HCT116 (cell line): ENCODE results near the gene TTC38. TPM values are rescaled to one million over a fixed set of nuclear protein-coding genes. Genes with fewer than 3 reads are reported as not detected.

ENCODE experiments used
- ATAC-seq: fragments of 200-7000 bp; cut with Tn5 transposase; 2 replicates; pipeline ENCODE4 v1.9.1; 2020; ENCODE audit warnings: mild to moderate bottlenecking, moderate library complexity
- BruUV-seq: library from RNA; stranded (reverse); fragments of 400-500 nt; replicated peaks from 2 replicates; lab custom pipeline; 2021; lab: Mats Ljungman, UMichigan
- CTCF ChIA-PET: fragments of 300-600 bp; sonication (Branson Sonifier 250); formaldehyde crosslinking; loops from one replicate; lab custom pipeline; 2021; ENCODE audit warnings: antibody characterized with exemption; lab: Charles Lee
- POLR2A ChIA-PET: fragments of 300-600, 350-600 bp; sonication (Branson Sonifier 250); formaldehyde crosslinking; loops from one replicate; lab custom pipeline; 2021; ENCODE audit warnings: antibody characterized with exemption; lab: Charles Lee
- RAD21 ChIA-PET, 2 experiments: fragments of 300-600 bp; sonication (Branson Sonifier 250); formaldehyde crosslinking; loops; one replicate each; lab custom pipeline; 2023; ENCODE audit warnings: low total read pairs in 2 of 2; ENCODE audit not compliant: uncharacterized antibody in 2 of 2, unreplicated experiment in 2 of 2, low non-redundant PET in 1 of 2; lab: Charles Lee
- DNase-seq: peaks from one replicate; pipeline ENCODE4 v3.0.0-alpha.2; 2010; ENCODE audit warnings: low read depth, low spot score
- H2AFZ ChIP-seq: fragments of 200-600 bp; shearing (Covaris generic), sonication (generic); 2 replicates; pipeline ENCODE4 v1.6.1; 2017; ENCODE audit warnings: low read depth, mixed run types, mixed read lengths, antibody characterized with exemption, low read length; ENCODE audit not compliant: poor library complexity, severe bottlenecking
- H3K27ac ChIP-seq: 2 replicates; pipeline ENCODE4 v1.5.1; 2012; ENCODE audit warnings: low read depth, low read length
- H3K27me3 ChIP-seq: fragments of 200-600 bp; sonication (generic); 2 replicates; pipeline ENCODE4 v1.6.1; 2016; ENCODE audit warnings: mixed run types, low read length, mixed read lengths; ENCODE audit not compliant: insufficient read depth
- H3K36me3 ChIP-seq, 2 experiments: fragments of 200-500 bp in 1 of 2; fragments of 200-600 bp in 1 of 2; sonication (Bioruptor generic) in 1 of 2; sonication (generic) in 1 of 2; 2 replicates each; pipeline versions ENCODE4 v1.5.1 to v1.6.1; 2014 to 2016; ENCODE audit warnings: low read length in 2 of 2, inconsistent platforms in 1 of 2, mixed read lengths in 1 of 2, mixed run types in 1 of 2; ENCODE audit not compliant: insufficient read depth in 2 of 2, control insufficient read depth in 1 of 2
- H3K4me1 ChIP-seq, 2 experiments: fragments of 200-600 bp in 1 of 2; sonication (generic) in 1 of 2; 2 replicates each; pipeline versions ENCODE4 v1.5.1 to v1.6.1; 2012 to 2017; ENCODE audit warnings: low read length in 2 of 2, inconsistent platforms in 1 of 2, mild to moderate bottlenecking in 1 of 2, mixed read lengths in 1 of 2, mixed run types in 1 of 2, moderate library complexity in 1 of 2; ENCODE audit not compliant: insufficient read depth in 2 of 2, control insufficient read depth in 1 of 2
- H3K4me2 ChIP-seq: fragments of 200-600 bp; sonication (generic); 2 replicates; pipeline ENCODE4 v1.6.1; 2017; ENCODE audit warnings: mixed run types, low read length, mixed read lengths
- H3K4me3 ChIP-seq, 2 experiments: fragments of 200-600 bp in 1 of 2; sonication (generic) in 1 of 2; replicated peaks in 1 of 2; 2 replicates each; pipeline ENCODE4 v1.5.1; 2011 to 2016; ENCODE audit warnings: low read length in 2 of 2, control low read depth in 1 of 2, low read depth in 1 of 2, mild to moderate bottlenecking in 1 of 2, mixed read lengths in 1 of 2, mixed run types in 1 of 2
- H3K79me2 ChIP-seq: fragments of 200-600 bp; sonication (generic); 2 replicates; pipeline ENCODE4 v1.6.1; 2017; ENCODE audit warnings: mild to moderate bottlenecking, mixed run types, low read length, moderate library complexity, mixed read lengths; ENCODE audit not compliant: insufficient read depth
- H3K9ac ChIP-seq: fragments of 200-600 bp; sonication (generic); 2 replicates; pipeline ENCODE4 v1.6.1; 2016; ENCODE audit warnings: low read length, mixed read lengths
- H3K9me2 ChIP-seq: fragments of 200-600 bp; sonication (generic), shearing (Covaris generic); 2 replicates; pipeline ENCODE4 v1.6.1; 2017; ENCODE audit warnings: mixed run types, mild to moderate bottlenecking, moderate library complexity; ENCODE audit not compliant: insufficient read depth
- H3K9me3 ChIP-seq, 2 experiments: fragments of 200-500 bp in 1 of 2; fragments of 200-600 bp in 1 of 2; sonication (Bioruptor generic) in 1 of 2; sonication (generic) in 1 of 2; 2 replicates each; pipeline ENCODE4 v1.6.1; 2014 to 2017; ENCODE audit warnings: low read length in 2 of 2, mixed read lengths in 2 of 2, inconsistent platforms in 1 of 2, low read depth in 1 of 2, mild to moderate bottlenecking in 1 of 2, mixed run types in 1 of 2, moderate library complexity in 1 of 2; ENCODE audit not compliant: control insufficient read depth in 1 of 2, insufficient read depth in 1 of 2
- H4K20me1 ChIP-seq: fragments of 200-600 bp; sonication (generic), shearing (Covaris generic); 2 replicates; pipeline ENCODE4 v1.6.1; 2017; ENCODE audit warnings: mixed run types, mild to moderate bottlenecking, moderate library complexity; ENCODE audit not compliant: insufficient read depth
- ATF3 ChIP-seq: IDR thresholded peaks from 2 replicates; pipeline ENCODE4 v1.6.1; 2012
- CTCF ChIP-seq, 3 experiments: fragments of 200-600 bp in 1 of 3; sonication (generic) in 1 of 3; IDR thresholded peaks in 2 of 3; conservative IDR thresholded peaks in 1 of 3; 2 replicates each; pipeline ENCODE4 v1.5.1; 2012 to 2017; ENCODE audit warnings: low read depth in 2 of 3, low read length in 2 of 3, antibody characterized with exemption in 1 of 3, borderline replicate concordance in 1 of 3, control low read depth in 1 of 3, mild to moderate bottlenecking in 1 of 3, mixed read lengths in 1 of 3, mixed run types in 1 of 3, moderate library complexity in 1 of 3; ENCODE audit not compliant: insufficient read depth in 1 of 3
- ELF1 ChIP-seq: IDR thresholded peaks from 2 replicates; pipeline ENCODE4 v1.6.1; 2012; ENCODE audit warnings: low read depth, borderline replicate concordance
- EZH2 ChIP-seq: fragments of 200-600 bp; sonication (generic); IDR thresholded peaks from 2 replicates; pipeline ENCODE4 v1.6.1; 2017; ENCODE audit warnings: antibody characterized with exemption, mixed run types
- EZH2phosphoT487 ChIP-seq: fragments of 200-600 bp; IDR thresholded peaks from 2 replicates; pipeline ENCODE4 v1.6.1; 2018; ENCODE audit warnings: antibody characterized with exemption, borderline replicate concordance
- FOSL1 ChIP-seq: IDR thresholded peaks from 2 replicates; pipeline ENCODE4 v1.6.1; 2012; ENCODE audit warnings: low read depth
- JUND ChIP-seq: IDR thresholded peaks from 2 replicates; pipeline ENCODE4 v1.6.1; 2012
- RAD21 ChIP-seq: IDR thresholded peaks from 2 replicates; pipeline ENCODE4 v1.6.1; 2012; ENCODE audit warnings: low read depth, mild to moderate bottlenecking
- REST ChIP-seq: IDR thresholded peaks from 2 replicates; pipeline ENCODE4 v1.6.1; 2012; ENCODE audit warnings: low read depth
- SIN3A ChIP-seq: IDR thresholded peaks from 2 replicates; pipeline ENCODE4 v1.6.1; 2012; ENCODE audit warnings: low read depth
- SRF ChIP-seq: IDR thresholded peaks from 2 replicates; pipeline ENCODE4 v1.6.1; 2012; ENCODE audit warnings: low read depth
- TCF7L2 ChIP-seq: IDR thresholded peaks from 2 replicates; pipeline ENCODE4 v1.7.0; 2011; ENCODE audit warnings: borderline replicate concordance, inconsistent platforms; ENCODE audit not compliant: insufficient read depth, insufficient read length; ENCODE audit errors: extremely low read depth
- ZFX ChIP-seq: fragments of 450-650 bp; IDR thresholded peaks from 2 replicates; pipeline ENCODE4 v1.6.1; 2017
- intact Hi-C: fragments of 100-400 bp; cut with micrococcal nuclease; formaldehyde crosslinking; loops from 2 replicates; pipeline ENCODE4 v1.10.0; 2022
- total RNA-seq: library from RNA; stranded (reverse); gene quantifications from one replicate; pipeline ENCODE4 v1.2.1, GENCODE V29; 2021; ENCODE audit not compliant: unreplicated experiment

The TTC38 gene
- total RNA-seq, 1 experiment from 2014 or later = 22.9 TPM

- BruUV-seq = no TSS peak
- Histone ChIP-seq H3K9me2 (no peaks in the 10 kb centered on the region), H3K36me3 (peaks cover 15 to 22% of the 10 kb centered on the region in 2 experiments; a peak in 3 of 4 replicates), H3K4me1 (peaks cover 12 to 21% of the 10 kb centered on the region in 2 experiments; a peak in 3 of 4 replicates), H3K9me3 (no peaks in the 10 kb centered on the region), H3K27ac (no peak overlapping the region), H3K9ac (no peak overlapping the region), H2AFZ (no peak overlapping the region), H3K27me3 (no peaks in the 10 kb centered on the region), H3K79me2 (peaks cover 28% of the 10 kb centered on the region), H3K4me3 (no peak overlapping the region), H4K20me1 (no peaks in the 10 kb centered on the region), H3K4me2 (no peak overlapping the region)
- RAD21 ChIA-PET = no interaction called here
- no peak for TF ChIP-seq TCF7L2
- TF ChIP-seq ZFX = no peak
- TF ChIP-seq RAD21 = no peak
- intact Hi-C loops = loop anchor here (5.0 kb wide), 1 partner anchor 172 kb away; no protein-coding TSS in a partner anchor
- ATAC-seq = no peak
- POLR2A ChIA-PET = no interaction called here
- no peak for DNase-seq
- CTCF ChIA-PET = no interaction called here
These were observed 27.0 kb downstream of the TTC38 start for GRCh38 chr22:46294784-46295183.

GRCh38 chr22:46295277-46295971 lies 27.6 kb downstream of the TTC38 start:
- Histone ChIP-seq H3K27me3 (no peaks in the 10 kb centered on the region), H3K9me2 (no peaks in the 10 kb centered on the region), H3K4me1 (peaks cover 12 to 21% of the 10 kb centered on the region in 2 experiments; a peak in 3 of 4 replicates), H3K4me3 (peak overlapping the region; percentile 83 to 95), H2AFZ (no peak overlapping the region), H3K4me2 (peak overlapping the region; percentile 91), H3K9ac (peak overlapping the region; percentile 73), H3K27ac (peak overlapping the region; percentile 86), H4K20me1 (no peaks in the 10 kb centered on the region), H3K79me2 (peaks cover 32% of the 10 kb centered on the region), H3K9me3 (no peaks in the 10 kb centered on the region), H3K36me3 (peaks cover 15 to 24% of the 10 kb centered on the region in 2 experiments; a peak in 3 of 4 replicates)
- intact Hi-C loops = loop anchor here (5.0 kb wide), 1 partner anchor 173 kb away; no protein-coding TSS in a partner anchor
- CTCF ChIA-PET = interaction anchor here (1.2 to 1.7 kb wide), 2 partner anchors 21 to 173 kb away, joined by 5 to 9 read pairs; no protein-coding TSS in a partner anchor
- RAD21 ChIA-PET = interaction anchor here (1.0 to 1.2 kb wide), 2 partner anchors 20 to 173 kb away, joined by 3 to 5 read pairs; no protein-coding TSS in a partner anchor
- DNase-seq (no peak), ATAC-seq (no peak)
- BruUV-seq = no TSS peak
- TF ChIP-seq SRF (no peak), SIN3A (no peak), ZFX (no peak), EZH2 (no peak), ATF3 (no peak), CTCF (IDR thresholded peaks at IDR 0.05 in 2 of 3, conservative IDR thresholded peaks at IDR 0.05 in 1 of 3; ENCODE audit: borderline replicate concordance in 1 of 3, insufficient read depth in 1 of 3, low read depth in 2 of 3, low read length in 2 of 3) (no peak), JUND (no peak), REST (no peak), EZH2phosphoT487 (no peak), TCF7L2 (no peak), ELF1 (no peak), FOSL1 (no peak), RAD21 (no peak)
- POLR2A ChIA-PET = interaction anchor here (1.2 to 1.7 kb wide), 3 partner anchors 25 to 173 kb away, joined by 3 to 4 read pairs (median 4); partner anchors contain the start of gene TTC38
